Activated CD4-positive, alpha-beta T cell treated with anti-CD3 and anti-CD28 coated beads, Interleukin-2, Interleukin-4, amounts not matched to agents 100 ng/mL and 50 ng/mL, durations not matched to agents 16 hours and 8 hours (primary cell): ENCODE measurements around the gene RABGGTA.

Experiments used
- DNase-seq: peaks from one replicate; pipeline ENCODE4 v3.0.0-alpha.2; 2020; ENCODE audit warnings: low spot score

RABGGTA gene

DNA sequence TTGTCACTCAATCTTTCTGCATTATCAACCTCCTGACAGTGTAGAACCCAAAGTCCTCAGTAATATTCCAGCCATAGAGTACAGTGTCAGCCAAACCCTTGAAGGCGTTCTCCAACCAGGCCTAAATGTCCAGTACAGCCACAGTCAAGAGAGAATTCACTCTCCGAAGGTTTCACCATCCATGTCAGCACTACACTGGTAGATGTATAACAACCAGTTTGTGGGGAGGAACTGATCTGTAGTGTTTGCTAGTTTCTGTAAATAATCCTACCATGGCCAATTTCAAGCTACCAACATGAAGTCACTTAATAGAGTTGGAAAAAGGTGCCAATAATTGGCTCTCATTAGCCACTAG is 55.1 kb downstream of the RABGGTA start:
- no peak for DNase-seq
